ENCODE measurements around the gene MOGAT1. TPM values are rescaled to one million over a fixed set of nuclear protein-coding genes. Genes with fewer than 3 reads are reported as not detected.

The MOGAT1 gene
- total RNA-seq, 4 donors from 2014 or later = not detected

GRCh38 chr2:222698276-222698675, 26.8 kb downstream of the MOGAT1 start:
- no peak overlapping the region for H3K27ac ChIP-seq
- no peaks in the 10 kb centered on the region for H3K36me3 ChIP-seq
- TF ChIP-seq POLR2A (IDR thresholded peaks at IDR 0.05) (no peak), CTCF (IDR thresholded peaks at IDR 0.05) (no peak)
- no peak overlapping the region for H3K4me3 ChIP-seq
- no peak for DNase-seq
- no peaks in the 10 kb centered on the region for H3K9me3 ChIP-seq
- H3K4me1 ChIP-seq = no peaks in the 10 kb centered on the region
- H3K27me3 ChIP-seq = no peaks in the 10 kb centered on the region

GRCh38 chr2:222701233-222701632, 29.8 kb downstream of the MOGAT1 start:
- H3K36me3 ChIP-seq = no peaks in the 10 kb centered on the region
- TF ChIP-seq POLR2A (IDR thresholded peaks at IDR 0.05) (no peak), CTCF (IDR thresholded peaks at IDR 0.05) (no peak)
- no peaks in the 10 kb centered on the region for H3K27me3 ChIP-seq
- H3K9me3 ChIP-seq = no peaks in the 10 kb centered on the region
- no peak for DNase-seq
- H3K4me1 ChIP-seq = no peaks in the 10 kb centered on the region
- H3K4me3 ChIP-seq = no peak overlapping the region
- H3K27ac ChIP-seq = no peak overlapping the region

GRCh38 chr2:222701721-222702131, 30.3 kb downstream of the MOGAT1 start:
- TF ChIP-seq CTCF (IDR thresholded peaks at IDR 0.05) = no peak
- TF ChIP-seq POLR2A (IDR thresholded peaks at IDR 0.05) = no peak
- H3K4me3 ChIP-seq = no peak overlapping the region
- DNase-seq = no peak
- H3K9me3 ChIP-seq = no peaks in the 10 kb centered on the region
- H3K27ac ChIP-seq = no peak overlapping the region
- no peaks in the 10 kb centered on the region for H3K4me1 ChIP-seq
- H3K36me3 ChIP-seq = no peaks in the 10 kb centered on the region
- H3K27me3 ChIP-seq = no peaks in the 10 kb centered on the region

- TF ChIP-seq CTCF (IDR thresholded peaks at IDR 0.05) (no peak), POLR2A (IDR thresholded peaks at IDR 0.05) (no peak)
- no peaks in the 10 kb centered on the region for H3K4me1 ChIP-seq
- H3K27me3 ChIP-seq = no peaks in the 10 kb centered on the region
- no peaks in the 10 kb centered on the region for H3K9me3 ChIP-seq
- H3K27ac ChIP-seq = no peak overlapping the region
- H3K4me3 ChIP-seq = no peak overlapping the region
- no peaks in the 10 kb centered on the region for H3K36me3 ChIP-seq
- DNase-seq = no peak
Measured at GRCh38 chr2:222703091-222703490, 31.6 kb downstream of the MOGAT1 start.

GRCh38 chr2:222703886-222704285, 32.4 kb downstream of the MOGAT1 start:
- Histone ChIP-seq H3K27ac (no peak overlapping the region), H3K36me3 (no peaks in the 10 kb centered on the region), H3K4me3 (no peak overlapping the region), H3K9me3 (no peaks in the 10 kb centered on the region), H3K4me1 (no peaks in the 10 kb centered on the region), H3K27me3 (no peaks in the 10 kb centered on the region)
- TF ChIP-seq POLR2A (IDR thresholded peaks at IDR 0.05) = no peak
- TF ChIP-seq CTCF (IDR thresholded peaks at IDR 0.05) = no peak
- no peak for DNase-seq

GRCh38 chr2:222706616-222707015, 35.2 kb downstream of the MOGAT1 start:
- H3K27me3 ChIP-seq = no peaks in the 10 kb centered on the region
- H3K36me3 ChIP-seq = no peaks in the 10 kb centered on the region
- no peak for DNase-seq
- no peak overlapping the region for H3K27ac ChIP-seq
- H3K4me1 ChIP-seq = peaks cover 0 to 5% (median 2%) of the 10 kb centered on the region in 4 donors
- no peak overlapping the region for H3K4me3 ChIP-seq
- H3K9me3 ChIP-seq = no peaks in the 10 kb centered on the region
- no peak for TF ChIP-seq CTCF (IDR thresholded peaks at IDR 0.05)
- TF ChIP-seq POLR2A (IDR thresholded peaks at IDR 0.05) = no peak

Data from Peyer's patch (tissue), 4 donors.